GM21723 (cell line): Measurements from ENCODE around the gene DHRS7B.
A peak's percentile ranks its signal among the peaks of the same experiment; 100 is the strongest.
"Not testable (repeated sequence)": the region's sequence is repeated elsewhere in the genome, so short reads cannot be mapped to it uniquely, and the experiment has no call there.

Experiments
- ATAC-seq: cut with Tn5 transposase; IDR thresholded peaks from one replicate; pipeline ENCODE4 v1.9.1; 2021; ENCODE audit warnings: mild to moderate bottlenecking, moderate library complexity; ENCODE audit not compliant: unreplicated experiment

Gene DHRS7B

DNA sequence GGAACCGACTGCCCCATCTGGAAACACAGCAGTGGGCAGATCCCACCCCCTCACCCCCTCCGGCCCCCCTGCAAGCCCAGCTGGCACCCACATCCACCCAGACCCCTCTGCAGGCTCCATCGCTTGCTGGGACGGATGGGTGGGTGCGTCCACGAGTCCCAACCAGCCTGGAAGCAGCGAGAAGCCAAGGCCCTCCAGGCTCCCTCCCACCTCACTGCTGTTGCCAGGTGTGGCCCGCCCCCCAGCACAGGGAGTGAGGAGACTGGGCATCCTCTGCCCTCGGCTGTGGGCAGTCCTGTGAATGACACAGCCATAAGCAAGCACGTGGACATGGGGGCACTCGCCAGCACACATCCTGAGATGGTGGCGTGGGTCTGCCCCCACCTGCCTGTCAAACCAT, 75.7 kb downstream of the DHRS7B start:
- ATAC-seq, result no peak

DNA sequence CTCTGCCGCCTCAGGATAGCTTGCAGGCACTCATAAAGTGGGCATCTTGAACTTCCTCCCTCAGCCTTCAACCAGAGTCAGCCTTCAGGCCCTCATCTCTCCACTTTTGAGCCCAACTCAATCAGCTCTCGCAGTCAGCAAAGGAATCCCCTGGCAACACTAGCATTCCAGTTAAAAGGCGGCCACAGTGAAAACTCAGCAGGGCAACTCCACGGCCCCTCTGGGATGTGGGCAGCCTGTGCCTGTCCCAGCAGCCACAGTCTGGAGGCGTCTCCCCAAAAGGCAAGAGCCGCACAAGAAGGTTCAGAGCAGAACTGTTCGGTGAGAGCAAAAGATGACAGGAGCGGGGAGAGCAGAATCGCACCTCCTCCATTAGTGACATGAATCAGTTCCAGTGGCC, 78.2 kb downstream of the DHRS7B start:
- no peak for ATAC-seq

DNA sequence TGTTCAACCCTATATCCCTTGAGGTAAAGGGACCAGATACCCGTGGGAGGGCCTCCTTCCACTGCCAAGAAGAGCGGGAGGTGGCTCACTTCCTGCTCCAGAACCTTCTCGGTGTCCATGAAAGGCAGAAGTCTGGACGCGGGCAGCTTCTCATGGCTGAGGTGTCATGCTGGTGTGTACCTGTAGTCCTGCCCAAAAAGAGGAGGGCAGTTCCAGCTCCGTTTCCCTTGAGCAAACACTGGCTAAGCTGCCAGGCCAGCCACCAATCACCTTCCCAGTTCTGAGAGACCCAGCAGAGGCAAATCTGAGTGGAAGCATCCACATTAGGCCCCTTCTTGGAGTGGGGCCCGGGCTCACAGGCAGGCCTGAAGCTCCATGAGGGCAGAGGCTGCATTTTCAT, 81.6 kb downstream of the DHRS7B start:
- ATAC-seq, result no peak

DNA sequence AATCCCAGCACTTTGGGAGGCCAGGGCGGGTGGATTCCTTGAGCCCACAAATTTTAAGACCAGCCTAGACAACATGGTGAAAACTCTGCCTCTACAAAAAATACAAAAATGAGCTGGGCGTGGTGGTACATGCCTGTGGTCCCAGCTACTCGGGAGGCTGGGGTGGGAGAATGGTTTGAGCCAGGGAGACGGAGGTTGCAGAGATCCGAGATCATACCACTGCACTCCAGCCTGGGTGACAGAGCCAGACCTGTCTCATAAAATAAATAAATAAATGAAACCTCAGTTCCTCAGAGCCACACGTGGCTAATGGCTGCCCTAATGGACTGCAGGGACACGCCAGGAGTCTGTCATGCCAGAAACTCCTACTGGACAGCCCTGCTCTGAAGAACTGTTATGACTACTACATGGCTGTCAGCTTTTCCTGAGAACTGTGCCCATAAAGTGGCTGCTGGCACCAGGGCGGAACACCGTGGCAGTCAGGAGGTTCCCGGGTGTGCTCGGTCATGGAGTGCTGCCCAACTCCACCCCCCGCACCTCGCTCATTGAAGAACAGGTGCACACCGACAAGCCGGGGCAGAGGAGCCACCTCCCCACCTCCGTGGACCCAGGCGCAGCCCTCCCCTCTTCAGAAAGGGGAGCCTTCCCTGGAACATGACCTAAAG, 82.9 kb downstream of the DHRS7B start:
- ATAC-seq, result no peak

- no peak for ATAC-seq
Measured at GRCh38 chr17:21210411-21211076, 83.8 kb downstream of the DHRS7B start.

- no peak for ATAC-seq
Measured at GRCh38 chr17:21211825-21212479, 85.2 kb downstream of the DHRS7B start.

- no peak for ATAC-seq
Measured at GRCh38 chr17:21212826-21213637, 86.3 kb downstream of the DHRS7B start.

DNA sequence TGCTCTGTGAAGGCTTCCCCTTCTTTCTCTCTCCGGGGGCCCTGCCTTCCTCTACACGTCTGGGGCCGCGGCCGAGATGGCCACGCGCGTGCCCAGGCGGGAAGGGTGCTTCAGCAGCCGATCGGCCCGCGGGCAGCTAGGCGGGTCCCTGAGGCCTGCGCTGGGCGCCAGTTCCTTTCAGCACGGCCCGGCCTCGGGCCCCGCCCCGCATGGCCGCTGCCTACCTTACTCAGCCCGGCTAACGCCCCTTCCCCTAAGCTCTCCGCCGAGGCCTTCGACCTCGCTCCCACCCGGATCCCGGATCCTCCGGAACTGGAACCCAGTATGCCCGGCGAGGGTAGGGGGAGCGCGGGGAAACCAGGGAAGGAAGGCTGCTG, 86.9 kb downstream of the DHRS7B start:
- peak; percentile 17 for ATAC-seq

DNA sequence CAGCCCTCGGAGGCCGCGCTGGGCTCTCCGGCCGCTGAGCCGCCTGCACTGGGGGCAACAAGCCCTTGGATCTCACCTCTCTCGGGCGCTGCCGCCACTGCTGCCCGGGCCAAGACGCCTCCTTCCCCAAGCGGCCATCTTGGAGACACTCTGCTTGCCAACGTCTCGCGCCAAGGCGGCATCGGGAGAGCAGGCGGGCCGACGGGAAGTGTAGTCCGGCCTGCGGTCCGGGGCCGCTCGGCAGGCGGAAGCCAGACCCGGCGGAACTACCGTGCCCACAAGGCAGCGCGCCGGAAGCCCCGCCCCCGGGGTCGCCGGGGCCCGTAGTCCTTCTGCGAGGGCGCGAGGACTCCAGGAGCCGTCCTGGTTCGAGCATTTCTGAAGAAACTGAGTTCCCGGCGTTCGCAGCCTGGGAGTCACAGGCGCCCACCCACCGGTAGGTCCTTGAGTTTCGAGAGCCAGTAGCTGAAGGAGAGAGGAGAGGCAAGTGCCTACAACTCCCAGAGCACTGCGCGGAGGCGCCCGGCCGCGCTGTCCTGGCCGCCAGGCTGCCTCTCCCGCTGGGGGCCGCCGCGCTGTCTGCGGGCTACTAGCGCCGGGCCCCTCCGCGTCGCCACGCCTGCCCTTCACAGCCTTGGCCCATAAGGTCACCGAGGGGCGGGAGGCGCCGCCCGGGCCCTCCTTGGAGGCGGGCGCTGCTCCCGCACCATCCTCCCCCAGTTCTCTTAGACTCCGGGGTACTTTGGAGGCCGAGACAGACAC, 87.4 kb downstream of the DHRS7B start, which contains the start of gene TMEM11:
TMEM11 (minus strand) TSS at position 147 of the 762 bp plus-strand sequence; CDS start at position 138, 9 bp downstream.
- ATAC-seq, result peak; percentile 89

DNA sequence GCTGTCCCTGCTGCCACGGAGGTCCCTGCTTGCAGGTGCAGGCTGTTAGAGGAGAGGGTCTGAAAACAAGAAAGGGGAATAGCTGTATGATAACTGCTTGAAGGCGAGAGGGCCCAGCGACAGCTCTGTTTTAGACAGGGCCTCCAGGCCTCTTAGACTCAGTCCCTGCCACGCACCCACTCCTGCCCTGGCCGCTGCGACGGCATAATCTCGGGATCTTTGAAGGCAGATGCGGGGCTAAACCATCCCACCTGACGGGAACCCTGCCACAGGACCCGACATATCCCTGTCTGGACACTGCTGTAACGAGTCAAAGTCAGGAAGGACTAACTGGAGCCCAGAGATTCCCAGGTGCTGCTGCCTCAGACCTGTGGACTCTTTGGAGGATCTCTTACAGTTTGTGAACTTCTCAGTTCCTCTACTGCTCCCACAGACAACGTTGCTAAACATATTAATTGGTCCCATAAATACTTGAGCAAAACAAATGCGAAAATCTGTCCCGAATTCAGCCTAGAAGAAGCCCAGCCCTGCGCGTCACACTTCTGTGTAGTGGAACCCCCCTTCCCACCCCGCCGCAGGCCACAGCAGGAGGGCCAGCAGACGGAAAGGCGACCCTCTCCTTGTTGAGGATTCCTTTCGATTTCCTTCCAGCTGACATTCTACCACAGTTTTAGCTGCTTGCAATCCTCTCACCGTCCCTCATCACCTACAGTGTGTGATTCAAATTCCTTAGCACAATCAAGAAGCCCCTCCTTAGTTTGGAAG, 88.2 kb downstream of the DHRS7B start:
- peak; percentile 20 for ATAC-seq

DNA sequence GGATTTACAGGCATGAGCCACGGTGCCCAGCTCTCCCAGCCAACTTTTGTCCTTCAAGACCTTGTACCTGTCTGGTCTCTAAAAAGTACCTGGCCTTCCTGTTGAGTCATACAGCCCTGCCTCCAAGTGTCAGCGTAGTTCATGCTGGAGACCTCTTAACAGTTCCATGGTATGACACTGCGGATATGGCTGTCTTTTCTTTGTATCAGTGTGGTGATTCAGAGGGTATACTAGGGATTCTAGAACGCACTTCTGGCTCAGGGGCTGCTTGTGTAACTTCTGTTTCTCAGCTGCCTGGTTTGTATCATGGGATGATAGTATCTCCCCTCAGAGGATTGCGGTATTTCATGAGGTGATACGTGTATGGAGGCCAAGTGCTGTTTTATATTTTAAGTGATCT, 89.2 kb downstream of the DHRS7B start:
- no peak for ATAC-seq

- ATAC-seq, result no peak
Measured at GRCh38 chr17:21217346-21217745, 90.6 kb downstream of the DHRS7B start.

GRCh38 chr17:21218101-21218500, 91.3 kb downstream of the DHRS7B start:
- ATAC-seq, result no peak

- no peak for ATAC-seq
Measured at GRCh38 chr17:21218831-21219380, 92.1 kb downstream of the DHRS7B start.

GRCh38 chr17:21223086-21223485, 96.3 kb downstream of the DHRS7B start:
- no peak for ATAC-seq

GRCh38 chr17:21227277-21227676, 100.5 kb downstream of the DHRS7B start:
- not testable (repeated sequence) for ATAC-seq

- ATAC-seq, result no peak
Measured at GRCh38 chr17:21228111-21228510, 101.3 kb downstream of the DHRS7B start.

GRCh38 chr17:21228845-21229244, 102.1 kb downstream of the DHRS7B start:
- ATAC-seq, result no peak

GRCh38 chr17:21231533-21231932, 104.8 kb downstream of the DHRS7B start:
- ATAC-seq, result no peak
